HepG2 (cell line): ENCODE measurements around the gene HDAC3. TPM values are rescaled to one million over a fixed set of nuclear protein-coding genes. Genes with fewer than 3 reads are reported as not detected.

Source experiments
- ATAC-seq: fragments of 200-7000 bp; cut with Tn5 transposase; 3 replicates; pipeline ENCODE4 v1.9.1; 2020; ENCODE audit warnings: mild to moderate bottlenecking, moderate library complexity
- BruUV-seq: library from RNA; stranded (reverse); fragments of 400-500 nt; replicated peaks from 2 replicates; lab custom pipeline; 2021; lab: Mats Ljungman, UMichigan
- CTCF ChIA-PET: fragments of 300-600 bp; formaldehyde crosslinking; extraction: SDS; loops from one replicate; lab custom pipeline; 2021; ENCODE audit warnings: low total read pairs, inconsistent platforms, low intra/inter-chr PET ratio; lab: Yijun Ruan, JAX
- POLR2A ChIA-PET: fragments of 350-600 bp; sonication (Branson Sonifier 250); formaldehyde crosslinking; loops from one replicate; lab custom pipeline; 2020; ENCODE audit warnings: antibody characterized with exemption, inconsistent platforms; lab: Yijun Ruan, JAX
- DNase-seq: peaks from one replicate; pipeline ENCODE4 v3.0.0-alpha.2; 2015; ENCODE audit warnings: low spot score
- FAIRE-seq: peaks from 3 replicates; lab custom pipeline; 2011; peaks lifted over from hg19 to GRCh38; lab: Jason Lieb, UNC
- H2AFZ ChIP-seq: one replicate; pipeline ENCODE4 v1.6.1; 2011; ENCODE audit warnings: low read length, inconsistent platforms
- H3K27ac ChIP-seq: fragments of 300-600 bp; 3 replicates; pipeline ENCODE4 v1.8.0; 2011; ENCODE audit warnings: mixed run types, mild to moderate bottlenecking, mixed read lengths, low read length, inconsistent platforms; ENCODE audit not compliant: insufficient read depth; ENCODE audit errors: extremely low read length
- H3K27me3 ChIP-seq, 2 experiments: fragments of 200-600 bp in 1 of 2; 2 replicates in 1 of 2; 3 replicates in 1 of 2; pipeline versions ENCODE4 v1.6.0 to v1.8.0; 2011; ENCODE audit warnings: low read length in 2 of 2, mild to moderate bottlenecking in 2 of 2, moderate library complexity in 2 of 2, inconsistent platforms in 1 of 2; ENCODE audit not compliant: insufficient read depth in 2 of 2, control insufficient read depth in 1 of 2
- H3K36me3 ChIP-seq, 2 experiments: fragments of 200-600 bp in 1 of 2; replicated peaks in 1 of 2; 2 replicates in 1 of 2; 3 replicates in 1 of 2; pipeline versions ENCODE4 v1.5.1 to v1.8.0; 2011; ENCODE audit warnings: low read length in 2 of 2, inconsistent platforms in 1 of 2; ENCODE audit not compliant: insufficient read depth in 2 of 2, control insufficient read depth in 1 of 2
- H3K4me1 ChIP-seq: 2 replicates; pipeline ENCODE4 v1.5.1; 2012; ENCODE audit warnings: low read length, inconsistent platforms; ENCODE audit not compliant: insufficient read depth
- H3K4me2 ChIP-seq: 2 replicates; pipeline ENCODE4 v1.6.0; 2011; ENCODE audit warnings: low read depth, low read length, inconsistent platforms
- H3K4me3 ChIP-seq, 3 experiments: fragments of 200-600 bp in 1 of 3; sonication (generic), shearing (Covaris generic) in 1 of 3; replicated peaks in 1 of 3; 2 replicates each; pipeline ENCODE4 v1.5.1; 2011 to 2016; ENCODE audit warnings: low read length in 3 of 3, inconsistent platforms in 2 of 3, low read depth in 2 of 3, mild to moderate bottlenecking in 2 of 3, control low read depth in 1 of 3, mixed read lengths in 1 of 3; ENCODE audit not compliant: insufficient read depth in 1 of 3
- H3K79me2 ChIP-seq: one replicate; pipeline ENCODE4 v1.6.1; 2011; ENCODE audit warnings: low read length, inconsistent platforms; ENCODE audit not compliant: insufficient read depth
- H3K9ac ChIP-seq: 2 replicates; pipeline ENCODE4 v1.6.0; 2011; ENCODE audit warnings: mild to moderate bottlenecking, low read depth, low read length, inconsistent platforms; ENCODE audit not compliant: insufficient read depth
- H3K9me3 ChIP-seq: 2 replicates; pipeline ENCODE4 v1.5.1; 2012; ENCODE audit warnings: mild to moderate bottlenecking, low read length
- H4K20me1 ChIP-seq: 2 replicates; pipeline ENCODE4 v1.6.0; 2011; ENCODE audit warnings: inconsistent platforms, mild to moderate bottlenecking, low read length, moderate library complexity; ENCODE audit not compliant: insufficient read depth
- GATAD1 ChIP-seq: IDR thresholded peaks from 2 replicates; pipeline ENCODE4 v1.6.1; 2016; ENCODE audit warnings: missing genetic modification reagents, missing compliant biosample characterization
- MED8 ChIP-seq: sonication (generic); formaldehyde crosslinking; IDR thresholded peaks from 2 replicates; pipeline ENCODE4 v1.8.1; 2023; ENCODE audit warnings: mild to moderate bottlenecking, missing genetic modification reagents; ENCODE audit not compliant: insufficient replicate concordance
- MXD4 ChIP-seq: IDR thresholded peaks from 2 replicates; pipeline ENCODE4 v1.6.1; 2016; ENCODE audit warnings: mild to moderate bottlenecking, missing biosample characterization, missing genetic modification reagents
- NFATC3 ChIP-seq: sonication (generic); formaldehyde crosslinking; IDR thresholded peaks from 2 replicates; pipeline ENCODE4 v1.5.1; 2020; ENCODE audit warnings: mild to moderate bottlenecking, missing genetic modification reagents
- TFDP2 ChIP-seq: sonication (generic); formaldehyde crosslinking; IDR thresholded peaks from 2 replicates; pipeline ENCODE4 v1.4.0; 2020; ENCODE audit warnings: missing genetic modification reagents
- ZNF263 ChIP-seq: sonication (generic); formaldehyde crosslinking; IDR thresholded peaks from 2 replicates; pipeline ENCODE4 v1.4.0; 2020; ENCODE audit warnings: missing genetic modification reagents
- ZNF34 ChIP-seq: sonication (generic); formaldehyde crosslinking; IDR thresholded peaks from 2 replicates; pipeline ENCODE4 v1.4.0; 2020; ENCODE audit warnings: mild to moderate bottlenecking, missing genetic modification reagents, borderline replicate concordance
- ZNF672 ChIP-seq: sonication (generic); formaldehyde crosslinking; IDR thresholded peaks from 2 replicates; pipeline ENCODE4 v1.8.1; 2022; ENCODE audit warnings: missing genetic modification reagents
- ZNF703 ChIP-seq: sonication (generic); formaldehyde crosslinking; IDR thresholded peaks from 2 replicates; pipeline ENCODE4 v1.5.1; 2020; ENCODE audit warnings: missing genetic modification reagents, mild to moderate bottlenecking, moderate library complexity, borderline replicate concordance
- ZNF782 ChIP-seq: sonication (generic); formaldehyde crosslinking; IDR thresholded peaks from 2 replicates; pipeline ENCODE4 v1.4.0; 2020; ENCODE audit warnings: missing genetic modification reagents, mild to moderate bottlenecking, borderline replicate concordance
- ZNF800 ChIP-seq: sonication (generic); formaldehyde crosslinking; IDR thresholded peaks from 2 replicates; pipeline ENCODE4 v1.4.0; 2020; ENCODE audit warnings: missing genetic modification reagents
- WGBS: methylation state at CpG from one replicate; pipeline ENCODE4 v1.1.6; 2017; ENCODE audit warnings: low lambda C conversion rate; 5-methylcytosine and 5-hydroxymethylcytosine counted together
- in situ Hi-C: cut with HindIII; loops from 2 replicates; pipeline ENCODE4 v1.10.0; 2017; ENCODE audit warnings: low pct_unique_long_range_greater_than_20kb; ENCODE audit not compliant: extremely low pct_ligation_motif_present
- intact Hi-C: fragments of 100-400 bp; cut with micrococcal nuclease; formaldehyde crosslinking; loops from one replicate; pipeline ENCODE4 v1.10.0; 2022; ENCODE audit not compliant: unreplicated experiment
- polyA plus RNA-seq, 8 experiments: library from polyadenylated mRNA; depleted of rRNA in 3 of 8; stranded (reverse) in 7 of 8; unstranded in 1 of 8; fragments of >200 nt; fragmentation: Illumina TruSeq in 4 of 8; extraction: Trizol in 4 of 8; gene quantifications; 2 replicates each; pipeline versions ENCODE4 v1.2.1 to v1.2.3, GENCODE V29; 2011 to 2016; ENCODE audit warnings: low read depth in 4 of 8, missing spikeins in 1 of 8, mixed read lengths in 1 of 8; ENCODE audit not compliant: insufficient read depth in 1 of 8
- total RNA-seq, 5 experiments: library from RNA; depleted of rRNA; stranded (reverse); fragments of >200 nt; fragmentation: Illumina TruSeq; extraction: Trizol; gene quantifications; 2 replicates each; pipeline ENCODE4 v1.2.3, GENCODE V29; 2016; ENCODE audit warnings: low read depth in 1 of 5

HDAC3 gene
- total and polyA plus RNA-seq, 2 of the 13 experiments (the other 11 are each of a cell fraction or from before 2014, with no cell fraction given): 84.0 to 94.1 TPM

GRCh38 chr5:141640698-141641097, 4.0 kb upstream of the HDAC3 start:
- no peaks in the 10 kb centered on the region for H3K9me3 ChIP-seq
- no peak for DNase-seq
- H3K4me1 ChIP-seq: peaks cover 13% of the 10 kb centered on the region
- H3K27ac ChIP-seq: no peak overlapping the region
- no peak overlapping the region for H2AFZ ChIP-seq
- H3K36me3 ChIP-seq: peaks cover 0 to 23% of the 10 kb centered on the region in 2 experiments; a peak in 1 of 5 replicates
- no peak overlapping the region for H3K4me2 ChIP-seq
- FAIRE-seq: no peak
- H3K27me3 ChIP-seq: no peaks in the 10 kb centered on the region; a peak in 1 of 5 replicates
- H3K4me3 ChIP-seq: no peak overlapping the region
- in situ Hi-C loops (no loop called here), intact Hi-C loops (no loop called here)
- no TSS peak for BruUV-seq
- H3K79me2 ChIP-seq: peaks cover 9% of the 10 kb centered on the region
- CTCF ChIA-PET: no interaction called here
- POLR2A ChIA-PET: no interaction called here
- no peak for TF ChIP-seq MXD4 (CRISPR knock-in tag)
- no peak for TF ChIP-seq NFATC3 (CRISPR knock-in tag)
- TF ChIP-seq TFDP2 (CRISPR knock-in tag): no peak
- TF ChIP-seq ZNF800 (CRISPR knock-in tag): no peak
- no peak for TF ChIP-seq ZNF263 (CRISPR knock-in tag)
- no peak for TF ChIP-seq ZNF34 (CRISPR knock-in tag)
- no peak for TF ChIP-seq MED8 (CRISPR knock-in tag)
- TF ChIP-seq ZNF672 (CRISPR knock-in tag): no peak
- no peak for TF ChIP-seq ZNF782 (CRISPR knock-in tag)
- TF ChIP-seq GATAD1 (CRISPR knock-in tag): no peak
- TF ChIP-seq ZNF703 (CRISPR knock-in tag): no peak
- peaks cover 2% of the 10 kb centered on the region; the same call in 1 of the 2 replicates for H4K20me1 ChIP-seq
- ATAC-seq: no peak
- H3K9ac ChIP-seq: no peak overlapping the region
- 97% methylated on average over 8 of the region's 9 CpGs for WGBS
